Thymus (tissue), 11 donors: Measurements from ENCODE around the gene PRKCA. TPM values are rescaled to one million over a fixed set of nuclear protein-coding genes. Genes with fewer than 3 reads are reported as not detected.

Experiments
- DNase-seq, 9 donors: peaks; one replicate each; pipeline ENCODE4 v3.0.0-alpha.2; 2013; ENCODE audit warnings: low spot score in 9 of 9, low read depth in 6 of 9, missing footprints in 1 of 9
- H3K27ac ChIP-seq, 2 donors: one replicate each; pipeline ENCODE4 v1.5.1; 2013; ENCODE audit warnings: control low read depth in 1 of 2, low read depth in 1 of 2, low read length in 1 of 2, mild to moderate bottlenecking in 1 of 2, moderate library complexity in 1 of 2
- H3K27me3 ChIP-seq, 2 donors: one replicate each; pipeline ENCODE4 v1.5.1; 2013; ENCODE audit warnings: low read length in 1 of 2; ENCODE audit not compliant: control insufficient read depth in 2 of 2, insufficient read depth in 1 of 2
- H3K36me3 ChIP-seq, 2 donors: one replicate each; pipeline ENCODE4 v1.5.1; 2013; ENCODE audit warnings: low read length in 1 of 2, mild to moderate bottlenecking in 1 of 2, moderate library complexity in 1 of 2; ENCODE audit not compliant: control insufficient read depth in 2 of 2, insufficient read depth in 2 of 2
- H3K4me1 ChIP-seq, 2 donors: one replicate each; pipeline ENCODE4 v1.5.1; 2013; ENCODE audit warnings: low read length in 2 of 2; ENCODE audit not compliant: control insufficient read depth in 2 of 2, insufficient read depth in 2 of 2
- H3K4me3 ChIP-seq, 2 donors: one replicate each; pipeline ENCODE4 v1.5.1; 2013; ENCODE audit warnings: low read length in 2 of 2, control low read depth in 1 of 2, mild to moderate bottlenecking in 1 of 2
- H3K9me3 ChIP-seq, 2 donors: one replicate each; pipeline ENCODE4 v1.5.1; 2013; ENCODE audit warnings: low read length in 1 of 2, mild to moderate bottlenecking in 1 of 2; ENCODE audit not compliant: control insufficient read depth in 2 of 2, insufficient read depth in 1 of 2
- WGBS: extraction: QIAGEN DNeasy Blood & Tissue Kit; methylation state at CpG from one replicate; pipeline ENCODE4 v1.1.7; 2013; 5-methylcytosine and 5-hydroxymethylcytosine counted together
- polyA plus RNA-seq: library from polyadenylated mRNA; stranded (reverse); fragments of 200-250 nt; gene quantifications from one replicate; pipeline ENCODE4 v1.2.3, GENCODE V29; 2013
- total RNA-seq: library from RNA; stranded (reverse); fragments of 120-200 nt; gene quantifications from one replicate; pipeline ENCODE4 v1.2.4, GENCODE V29; 2013
- donor health status: healthy.

PRKCA gene
- total and polyA plus RNA-seq, 2 donors, result 2.7 to 3.2 TPM

GRCh38 chr17:66638707-66639479 is 336.5 kb downstream of the PRKCA start:
- DNase-seq, result no peak
- 93% methylated on average over 9 of the region's 9 CpGs for WGBS
- H3K36me3 ChIP-seq, result no peaks in the 10 kb centered on the region

GRCh38 chr17:66643815-66644710 is 341.6 kb downstream of the PRKCA start:
- Histone ChIP-seq H3K27ac (no peak overlapping the region), H3K4me1 (no peaks in the 10 kb centered on the region), H3K4me3 (no peak overlapping the region), H3K36me3 (no peaks in the 10 kb centered on the region), H3K27me3 (no peaks in the 10 kb centered on the region), H3K9me3 (no peaks in the 10 kb centered on the region)
- WGBS, result 87% methylated on average over 11 of the region's 11 CpGs
- no peak for DNase-seq

More at GRCh38 chr17:66638707-66639479, 336.5 kb downstream of the PRKCA start:
- Histone ChIP-seq H3K27ac (no peak overlapping the region), H3K4me1 (peaks cover 0 to under 1% of the 10 kb centered on the region in 2 donors), H3K27me3 (peaks cover 0 to 2% of the 10 kb centered on the region in 2 donors), H3K9me3 (no peaks in the 10 kb centered on the region), H3K4me3 (no peak overlapping the region)

- Histone ChIP-seq H3K9me3 (no peaks in the 10 kb centered on the region), H3K27me3 (no peaks in the 10 kb centered on the region), H3K36me3 (no peaks in the 10 kb centered on the region), H3K4me1 (no peaks in the 10 kb centered on the region), H3K4me3 (no peak overlapping the region), H3K27ac (no peak overlapping the region)
- 97% methylated on average over 10 of the region's 10 CpGs for WGBS
- no peak for DNase-seq
Observed at GRCh38 chr17:66645259-66645658, 342.8 kb downstream of the PRKCA start.

GRCh38 chr17:66647391-66647983 is 345.1 kb downstream of the PRKCA start:
- DNase-seq, result no peak
- no peaks in the 10 kb centered on the region for H3K9me3 ChIP-seq
- H3K4me3 ChIP-seq, result no peak overlapping the region
- WGBS, result 97% methylated on average over 7 of the region's 7 CpGs
- no peaks in the 10 kb centered on the region for H3K27me3 ChIP-seq
- H3K36me3 ChIP-seq, result no peaks in the 10 kb centered on the region
- no peak overlapping the region for H3K27ac ChIP-seq
- no peaks in the 10 kb centered on the region for H3K4me1 ChIP-seq

- no peak overlapping the region for H3K27ac ChIP-seq
- no peaks in the 10 kb centered on the region for H3K27me3 ChIP-seq
- no peaks in the 10 kb centered on the region for H3K4me1 ChIP-seq
- H3K4me3 ChIP-seq, result no peak overlapping the region
- no peaks in the 10 kb centered on the region for H3K36me3 ChIP-seq
- WGBS, result 94% methylated on average over 12 of the region's 12 CpGs
- no peaks in the 10 kb centered on the region for H3K9me3 ChIP-seq
- DNase-seq, result no peak
Observed at GRCh38 chr17:66649818-66650543, 347.6 kb downstream of the PRKCA start.

GRCh38 chr17:66650544-66650877 is 348.1 kb downstream of the PRKCA start:
- no peak for DNase-seq
- H3K27ac ChIP-seq, result no peak overlapping the region
- no peaks in the 10 kb centered on the region for H3K36me3 ChIP-seq
- no peaks in the 10 kb centered on the region for H3K9me3 ChIP-seq
- no peaks in the 10 kb centered on the region for H3K4me1 ChIP-seq
- no peaks in the 10 kb centered on the region for H3K27me3 ChIP-seq
- WGBS, result 94% methylated on average over 5 of the region's 5 CpGs
- no peak overlapping the region for H3K4me3 ChIP-seq

- no peak for DNase-seq
- H3K27me3 ChIP-seq, result no peaks in the 10 kb centered on the region
- no peak overlapping the region for H3K4me3 ChIP-seq
- H3K36me3 ChIP-seq, result no peaks in the 10 kb centered on the region
- no peaks in the 10 kb centered on the region for H3K9me3 ChIP-seq
- peaks cover 0 to 3% of the 10 kb centered on the region in 2 donors for H3K4me1 ChIP-seq
- WGBS, result 95% methylated on average over 6 of the region's 6 CpGs
- no peak overlapping the region for H3K27ac ChIP-seq
Observed at GRCh38 chr17:66652840-66653507, 350.6 kb downstream of the PRKCA start.

- 85% methylated on average over 9 of the region's 9 CpGs for WGBS
- peaks cover 0 to 3% of the 10 kb centered on the region in 2 donors for H3K4me1 ChIP-seq
- no peak for DNase-seq
- H3K4me3 ChIP-seq, result no peak overlapping the region
- H3K9me3 ChIP-seq, result no peaks in the 10 kb centered on the region
- H3K36me3 ChIP-seq, result no peaks in the 10 kb centered on the region
- H3K27me3 ChIP-seq, result no peaks in the 10 kb centered on the region
- H3K27ac ChIP-seq, result no peak overlapping the region
Observed at GRCh38 chr17:66654106-66654740, 351.8 kb downstream of the PRKCA start.
